A549 (cell line): Measurements from ENCODE around the gene COL7A1. TPM values are rescaled to one million over a fixed set of nuclear protein-coding genes. Genes with fewer than 3 reads are reported as not detected.

Source experiments
- ATAC-seq, 2 experiments: fragments of 200-7000 bp in 1 of 2; fragments of >200 bp in 1 of 2; cut with Nextera tagmentation in 1 of 2; cut with Tn5 transposase in 1 of 2; 3 replicates each; pipeline versions ENCODE4 v1.8.0 to v1.9.1; 2018 to 2020; ENCODE audit warnings: mild to moderate bottlenecking in 1 of 2, moderate library complexity in 1 of 2
- CTCF ChIA-PET: fragments of 300-600 bp; sonication (Branson Sonifier 250); formaldehyde crosslinking; extraction: SDS; loops from one replicate; lab custom pipeline; 2021; ENCODE audit warnings: antibody characterized with exemption, inconsistent platforms; lab: Yijun Ruan, JAX
- POLR2A ChIA-PET: fragments of 350-600 bp; formaldehyde crosslinking; extraction: SDS; loops from one replicate; lab custom pipeline; 2021; ENCODE audit warnings: antibody characterized with exemption, inconsistent platforms; lab: Yijun Ruan, JAX
- DNase-seq, 2 experiments: peaks; one replicate each; pipeline versions ENCODE4 v3.0.0 to v3.0.0-alpha.2; 2011 to 2016; ENCODE audit warnings: low read depth in 1 of 2, low spot score in 1 of 2
- FAIRE-seq: peaks from 2 replicates; lab custom pipeline; 2011; peaks lifted over from hg19 to GRCh38; lab: Jason Lieb, UNC
- H3K27ac ChIP-seq, 2 experiments: fragments of >200 bp; sonication (Bioruptor Twin); formaldehyde crosslinking; 3 replicates each; pipeline ENCODE4 v1.5.1; 2016 to 2017
- H3K4me1 ChIP-seq: fragments of >200 bp; sonication (Bioruptor Twin); formaldehyde crosslinking; 3 replicates; pipeline ENCODE4 v1.6.1; 2016
- H3K4me2 ChIP-seq: fragments of >200 bp; sonication (Bioruptor Twin); formaldehyde crosslinking; 3 replicates; pipeline ENCODE4 v1.6.1; 2016
- H3K4me3 ChIP-seq: fragments of >200 bp; sonication (Bioruptor Twin); formaldehyde crosslinking; 3 replicates; pipeline ENCODE4 v1.5.1; 2016
- H3K9me3 ChIP-seq: fragments of >200 bp; sonication (Bioruptor Twin); formaldehyde crosslinking; 3 replicates; pipeline ENCODE4 v1.6.1; 2016
- ATOH8 ChIP-seq: fragments of 250-450 bp; sonication (Bioruptor Pico); IDR thresholded peaks from 2 replicates; pipeline ENCODE4 v1.5.0; 2020; ENCODE audit warnings: low read depth, mild to moderate bottlenecking, moderate library complexity
- CBX8 ChIP-seq: fragments of 200-600 bp; sonication (generic); IDR thresholded peaks from 2 replicates; pipeline ENCODE4 v1.6.1; 2016
- CHD4 ChIP-seq: fragments of 200-600 bp; sonication (generic); IDR thresholded peaks from 2 replicates; pipeline ENCODE4 v1.6.1; 2016; ENCODE audit warnings: antibody characterized with exemption, mild to moderate bottlenecking, borderline replicate concordance
- ESRRA ChIP-seq: fragments of 150-350 bp; IDR thresholded peaks from 2 replicates; pipeline ENCODE4 v1.6.1; 2014; ENCODE audit warnings: mild to moderate bottlenecking, low read length, borderline replicate concordance
- FOXS1 ChIP-seq: fragments of 250-450 bp; sonication (Bioruptor Pico); IDR thresholded peaks from 2 replicates; pipeline ENCODE4 v1.5.0; 2020; ENCODE audit warnings: mild to moderate bottlenecking, moderate library complexity
- HMGXB4 ChIP-seq: fragments of 250-450 bp; sonication (Bioruptor Pico); IDR thresholded peaks from 2 replicates; pipeline ENCODE4 v1.5.0; 2021; ENCODE audit warnings: mild to moderate bottlenecking, moderate library complexity, borderline replicate concordance
- HOXA7 ChIP-seq: fragments of 250-450 bp; sonication (Bioruptor Pico); IDR thresholded peaks from 2 replicates; pipeline ENCODE4 v1.5.0; 2020; ENCODE audit warnings: mild to moderate bottlenecking, moderate library complexity
- JUN ChIP-seq, 2 experiments: fragments of >200 bp; sonication (Bioruptor Twin); formaldehyde crosslinking; IDR thresholded peaks; 2 replicates in 1 of 2; 3 replicates in 1 of 2; pipeline ENCODE4 v1.6.1; 2016 to 2017
- KDM1A ChIP-seq: fragments of 200-600 bp; sonication (generic); IDR thresholded peaks from 2 replicates; pipeline ENCODE4 v1.6.1; 2016; ENCODE audit warnings: low read depth, mild to moderate bottlenecking
- NPAS2 ChIP-seq: fragments of 250-450 bp; sonication (Bioruptor Pico); IDR thresholded peaks from 2 replicates; pipeline ENCODE4 v1.8.0; 2022; ENCODE audit warnings: mild to moderate bottlenecking, moderate library complexity, borderline replicate concordance
- PBX3 ChIP-seq: IDR thresholded peaks from 2 replicates; pipeline ENCODE4 v1.6.1; 2012
- POLR2A ChIP-seq: IDR thresholded peaks from 2 replicates; pipeline ENCODE4 v1.6.1; 2012; ENCODE audit warnings: mild to moderate bottlenecking, low read length
- RARB ChIP-seq: fragments of 250-450 bp; sonication (Bioruptor Pico); IDR thresholded peaks from 2 replicates; pipeline ENCODE4 v1.8.0; 2021; ENCODE audit warnings: mild to moderate bottlenecking, moderate library complexity
- RNF2 ChIP-seq: fragments of 200-600 bp; sonication (generic); IDR thresholded peaks from 2 replicates; pipeline ENCODE4 v1.6.1; 2016; ENCODE audit warnings: low read depth, mild to moderate bottlenecking, antibody characterized with exemption, moderate library complexity, borderline replicate concordance
- TFCP2L1 ChIP-seq: fragments of 250-450 bp; sonication (Bioruptor Pico); IDR thresholded peaks from 2 replicates; pipeline ENCODE4 v1.5.0; 2021; ENCODE audit warnings: mild to moderate bottlenecking
- TP53 ChIP-seq: fragments of 250-450 bp; sonication (Bioruptor Pico); IDR thresholded peaks from 2 replicates; pipeline ENCODE4 v1.5.0; 2021; ENCODE audit warnings: mild to moderate bottlenecking, moderate library complexity
- ZNF302 ChIP-seq: fragments of 250-450 bp; sonication (Bioruptor Pico); IDR thresholded peaks from 2 replicates; pipeline ENCODE4 v1.9.0; 2021; ENCODE audit warnings: inconsistent platforms, mild to moderate bottlenecking, moderate library complexity
- ZSCAN20 ChIP-seq: fragments of 250-450 bp; sonication (Bioruptor Pico); IDR thresholded peaks from 2 replicates; pipeline ENCODE4 v1.8.0; 2022; ENCODE audit warnings: mild to moderate bottlenecking, moderate library complexity
- WGBS: methylation state at CpG from one replicate; pipeline ENCODE4 v1.1.6; 2017; ENCODE audit errors: missing lambda C conversion rate; 5-methylcytosine and 5-hydroxymethylcytosine counted together
- polyA plus RNA-seq, 4 experiments: library from polyadenylated mRNA; depleted of rRNA in 3 of 4; stranded (reverse); fragments of >200 nt; fragmentation: RNase III in 1 of 4; extraction: RNeasy Plus Mini Kit Qiagen cat#74134 plus additional on column Dnase treatment in 1 of 4; gene quantifications; 2 replicates in 3 of 4; 3 replicates in 1 of 4; pipeline ENCODE4 v1.2.3, GENCODE V29; 2011 to 2017

The COL7A1 gene
- polyA plus RNA-seq, 2 of the 4 experiments (the other 2 are of a cell fraction) = 36.5 to 240 TPM

- WGBS = 100% methylated on average over 1 of the region's 6 CpGs
- Histone ChIP-seq H3K27ac (no peak overlapping the region), H3K4me1 (no peaks in the 10 kb centered on the region), H3K9me3 (no peaks in the 10 kb centered on the region), H3K4me3 (no peak overlapping the region), H3K4me2 (no peak overlapping the region)
- ATAC-seq = no peak
- no peak for TF ChIP-seq ZSCAN20 (CRISPR knock-in tag)
- no peak for FAIRE-seq
- no peak for DNase-seq
- ChIA-PET POLR2A (no interaction called here), CTCF (no interaction called here)
These were observed 73.5 kb downstream of the COL7A1 start for GRCh38 chr3:48521635-48522034.

GRCh38 chr3:48519277-48519643, 75.9 kb downstream of the COL7A1 start:
- no peak overlapping the region for H3K27ac ChIP-seq
- TF ChIP-seq KDM1A = no peak
- FAIRE-seq = no peak
- no peak overlapping the region for H3K4me3 ChIP-seq
- no peak for ATAC-seq
- no peak overlapping the region for H3K4me2 ChIP-seq
- POLR2A ChIA-PET = no interaction called here
- WGBS = 88% methylated on average over 7 of the region's 9 CpGs
- no peaks in the 10 kb centered on the region for H3K9me3 ChIP-seq
- no peaks in the 10 kb centered on the region for H3K4me1 ChIP-seq
- no peak for DNase-seq
- CTCF ChIA-PET = interaction anchor here (0.7 kb wide), 1 partner anchor 15 kb away, joined by 3 read pairs; no protein-coding TSS in a partner anchor

- ChIA-PET POLR2A (no interaction called here), CTCF (interaction anchor here (0.7 kb wide), 1 partner anchor 15 kb away, joined by 3 read pairs; no protein-coding TSS in a partner anchor)
- no peak for TF ChIP-seq NPAS2 (CRISPR knock-in tag)
- TF ChIP-seq RNF2 = no peak
- no peak for TF ChIP-seq ATOH8 (CRISPR knock-in tag)
- TF ChIP-seq CBX8 = no peak
- no peak for TF ChIP-seq ESRRA
- TF ChIP-seq ZNF302 (CRISPR knock-in tag) = no peak
- no peak for TF ChIP-seq CHD4
- TF ChIP-seq HOXA7 (CRISPR knock-in tag) = no peak
- no peak overlapping the region for H3K4me3 ChIP-seq
- no peak overlapping the region for H3K27ac ChIP-seq
- WGBS = 78% methylated on average over 7 of the region's 12 CpGs
- no peaks in the 10 kb centered on the region for H3K9me3 ChIP-seq
- no peaks in the 10 kb centered on the region for H3K4me1 ChIP-seq
- no peak overlapping the region for H3K4me2 ChIP-seq
- DNase-seq = no peak
- no peak for FAIRE-seq
- 0 out of 6 replicates have a peak, but pooled peaks of 1 of the 2 experiments have one; percentile 20 for ATAC-seq
These were observed 76.4 kb downstream of the COL7A1 start for GRCh38 chr3:48518638-48519276.

GRCh38 chr3:48518069-48518468, 77.1 kb downstream of the COL7A1 start:
- H3K9me3 ChIP-seq = no peaks in the 10 kb centered on the region
- no peak for TF ChIP-seq HMGXB4 (CRISPR knock-in tag)
- no peak for TF ChIP-seq RNF2
- TF ChIP-seq POLR2A = no peak
- no peak for TF ChIP-seq ZNF302 (CRISPR knock-in tag)
- no peak for TF ChIP-seq TP53 (CRISPR knock-in tag)
- TF ChIP-seq PBX3 = no peak
- no peak for TF ChIP-seq TFCP2L1 (CRISPR knock-in tag)
- TF ChIP-seq CBX8 = no peak
- TF ChIP-seq JUN (IDR thresholded peaks at IDR 0.05) = no peak
- TF ChIP-seq FOXS1 (CRISPR knock-in tag) = no peak
- TF ChIP-seq RARB = no peak
- TF ChIP-seq, all 56 proteins: peak for 0
- 80% methylated on average over 4 of the region's 6 CpGs for WGBS
- no peak; a peak in 1 of 6 replicates for ATAC-seq
- no peaks in the 10 kb centered on the region for H3K4me1 ChIP-seq
- no peak for FAIRE-seq
- DNase-seq = no peak
- POLR2A ChIA-PET = no interaction called here
- CTCF ChIA-PET = no interaction called here
- H3K27ac ChIP-seq = no peak overlapping the region
- no peak overlapping the region for H3K4me2 ChIP-seq
- no peak overlapping the region for H3K4me3 ChIP-seq
